ENCODE results near the gene MAN2B1. TPM values are rescaled to one million over a fixed set of nuclear protein-coding genes. Genes with fewer than 3 reads are reported as not detected.
A peak's percentile ranks its signal among the peaks of the same experiment; 100 is the strongest.

MAN2B1 gene
- total and polyA plus RNA-seq, 2 of the 13 experiments (the other 11 are each of a cell fraction or from before 2014, with no cell fraction given), result 23.6 to 23.8 TPM

DNA sequence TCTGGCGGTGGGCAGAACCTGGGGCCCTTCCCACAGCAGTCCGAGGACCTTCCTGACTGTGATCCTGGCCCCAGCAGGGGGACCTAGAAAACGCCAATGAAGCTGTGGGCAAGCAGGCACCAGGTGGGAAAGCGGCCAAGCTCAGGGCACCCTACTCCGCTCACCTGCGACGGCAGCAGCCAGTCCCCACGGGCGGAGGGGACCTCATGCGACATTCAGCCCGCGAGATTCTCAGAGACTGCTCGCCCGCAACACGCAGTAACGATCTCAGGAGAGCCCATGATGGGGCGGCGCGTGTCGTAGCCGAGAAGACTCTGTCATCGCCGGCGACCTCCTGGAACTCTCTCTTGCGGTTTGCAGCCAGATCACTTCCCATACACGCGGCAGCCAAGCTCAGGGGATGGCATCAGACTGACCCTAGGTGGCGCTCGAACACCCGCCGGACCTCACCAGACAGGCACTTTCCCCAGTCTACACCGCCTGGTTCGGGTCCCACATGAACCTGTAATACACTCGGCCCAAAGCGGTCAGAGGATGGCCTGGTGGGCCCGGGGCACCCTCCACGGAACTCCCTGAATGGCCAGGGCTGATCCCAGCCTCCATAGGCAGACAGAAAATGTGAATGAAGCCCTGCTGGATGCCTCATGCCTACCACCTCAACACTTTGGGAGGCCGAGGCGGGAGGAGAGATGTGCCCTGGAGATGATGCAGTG, 26.5 kb downstream of the MAN2B1 start (continued):
- TF ChIP-seq, protein P1, sequence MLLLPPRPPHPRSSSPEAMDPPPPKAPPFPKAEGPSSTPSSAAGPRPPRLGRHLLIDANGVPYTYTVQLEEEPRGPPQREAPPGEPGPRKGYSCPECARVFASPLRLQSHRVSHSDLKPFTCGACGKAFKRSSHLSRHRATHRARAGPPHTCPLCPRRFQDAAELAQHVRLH (CRISPR knock-in tag; IDR thresholded peaks at IDR 0.05; ENCODE audit: borderline replicate concordance, low read depth), result 0 out of 2 replicates have a peak, but pooled peaks have one; percentile 45
- TF ChIP-seq, protein P2, sequence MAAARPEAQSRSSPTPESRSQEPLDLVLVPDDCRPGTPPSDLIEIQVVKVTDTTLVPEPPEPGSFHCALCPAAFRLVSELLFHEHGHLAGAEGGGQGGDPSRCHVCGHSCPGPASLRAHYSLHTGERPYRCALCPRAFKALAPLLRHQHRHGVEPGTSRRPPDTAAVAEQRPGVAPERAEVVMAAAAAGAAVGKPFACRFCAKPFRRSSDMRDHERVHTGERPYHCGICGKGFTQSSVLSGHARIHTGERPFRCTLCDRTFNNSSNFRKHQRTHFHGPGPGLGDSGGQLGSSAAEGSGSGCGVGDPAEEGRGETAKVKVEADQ (CRISPR knock-in tag; IDR thresholded peaks at IDR 0.05; ENCODE audit: borderline replicate concordance), result no peak
- TF ChIP-seq ATF7-NPFF (CRISPR knock-in tag; IDR thresholded peaks at IDR 0.05; ENCODE audit: low read depth), result no peak
- TF ChIP-seq, protein P3, sequence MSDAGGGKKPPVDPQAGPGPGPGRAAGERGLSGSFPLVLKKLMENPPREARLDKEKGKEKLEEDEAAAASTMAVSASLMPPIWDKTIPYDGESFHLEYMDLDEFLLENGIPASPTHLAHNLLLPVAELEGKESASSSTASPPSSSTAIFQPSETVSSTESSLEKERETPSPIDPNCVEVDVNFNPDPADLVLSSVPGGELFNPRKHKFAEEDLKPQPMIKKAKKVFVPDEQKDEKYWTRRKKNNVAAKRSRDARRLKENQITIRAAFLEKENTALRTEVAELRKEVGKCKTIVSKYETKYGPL (CRISPR knock-in tag; IDR thresholded peaks at IDR 0.05), result no peak
- no peak for TF ChIP-seq ZNF878 (CRISPR knock-in tag; IDR thresholded peaks at IDR 0.05)
- TF ChIP-seq, protein P4, sequence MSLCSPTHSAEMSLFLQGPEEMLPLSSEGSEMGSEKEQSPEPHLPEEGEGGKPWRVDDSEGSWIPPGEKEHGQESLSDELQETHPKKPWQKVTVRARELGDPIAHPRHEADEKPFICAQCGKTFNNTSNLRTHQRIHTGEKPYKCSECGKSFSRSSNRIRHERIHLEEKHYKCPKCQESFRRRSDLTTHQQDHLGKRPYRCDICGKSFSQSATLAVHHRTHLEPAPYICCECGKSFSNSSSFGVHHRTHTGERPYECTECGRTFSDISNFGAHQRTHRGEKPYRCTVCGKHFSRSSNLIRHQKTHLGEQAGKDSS (CRISPR knock-in tag; IDR thresholded peaks at IDR 0.05; ENCODE audit: borderline replicate concordance, low read depth), result peak; percentile 21; the same call in 1 of the 2 replicates
- TF ChIP-seq, protein P5, sequence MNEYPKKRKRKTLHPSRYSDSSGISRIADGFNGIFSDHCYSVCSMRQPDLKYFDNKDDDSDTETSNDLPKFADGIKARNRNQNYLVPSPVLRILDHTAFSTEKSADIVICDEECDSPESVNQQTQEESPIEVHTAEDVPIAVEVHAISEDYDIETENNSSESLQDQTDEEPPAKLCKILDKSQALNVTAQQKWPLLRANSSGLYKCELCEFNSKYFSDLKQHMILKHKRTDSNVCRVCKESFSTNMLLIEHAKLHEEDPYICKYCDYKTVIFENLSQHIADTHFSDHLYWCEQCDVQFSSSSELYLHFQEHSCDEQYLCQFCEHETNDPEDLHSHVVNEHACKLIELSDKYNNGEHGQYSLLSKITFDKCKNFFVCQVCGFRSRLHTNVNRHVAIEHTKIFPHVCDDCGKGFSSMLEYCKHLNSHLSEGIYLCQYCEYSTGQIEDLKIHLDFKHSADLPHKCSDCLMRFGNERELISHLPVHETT (CRISPR knock-in tag; conservative IDR thresholded peaks at IDR 0.05), result no peak
- TF ChIP-seq, protein P6, sequence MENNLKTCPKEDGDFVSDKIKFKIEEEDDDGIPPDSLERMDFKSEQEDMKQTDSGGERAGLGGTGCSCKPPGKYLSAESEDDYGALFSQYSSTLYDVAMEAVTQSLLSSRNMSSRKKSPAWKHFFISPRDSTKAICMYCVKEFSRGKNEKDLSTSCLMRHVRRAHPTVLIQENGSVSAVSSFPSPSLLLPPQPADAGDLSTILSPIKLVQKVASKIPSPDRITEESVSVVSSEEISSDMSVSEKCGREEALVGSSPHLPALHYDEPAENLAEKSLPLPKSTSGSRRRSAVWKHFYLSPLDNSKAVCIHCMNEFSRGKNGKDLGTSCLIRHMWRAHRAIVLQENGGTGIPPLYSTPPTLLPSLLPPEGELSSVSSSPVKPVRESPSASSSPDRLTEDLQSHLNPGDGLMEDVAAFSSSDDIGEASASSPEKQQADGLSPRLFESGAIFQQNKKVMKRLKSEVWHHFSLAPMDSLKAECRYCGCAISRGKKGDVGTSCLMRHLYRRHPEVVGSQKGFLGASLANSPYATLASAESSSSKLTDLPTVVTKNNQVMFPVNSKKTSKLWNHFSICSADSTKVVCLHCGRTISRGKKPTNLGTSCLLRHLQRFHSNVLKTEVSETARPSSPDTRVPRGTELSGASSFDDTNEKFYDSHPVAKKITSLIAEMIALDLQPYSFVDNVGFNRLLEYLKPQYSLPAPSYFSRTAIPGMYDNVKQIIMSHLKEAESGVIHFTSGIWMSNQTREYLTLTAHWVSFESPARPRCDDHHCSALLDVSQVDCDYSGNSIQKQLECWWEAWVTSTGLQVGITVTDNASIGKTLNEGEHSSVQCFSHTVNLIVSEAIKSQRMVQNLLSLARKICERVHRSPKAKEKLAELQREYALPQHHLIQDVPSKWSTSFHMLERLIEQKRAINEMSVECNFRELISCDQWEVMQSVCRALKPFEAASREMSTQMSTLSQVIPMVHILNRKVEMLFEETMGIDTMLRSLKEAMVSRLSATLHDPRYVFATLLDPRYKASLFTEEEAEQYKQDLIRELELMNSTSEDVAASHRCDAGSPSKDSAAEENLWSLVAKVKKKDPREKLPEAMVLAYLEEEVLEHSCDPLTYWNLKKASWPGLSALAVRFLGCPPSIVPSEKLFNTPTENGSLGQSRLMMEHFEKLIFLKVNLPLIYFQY (CRISPR knock-in tag; IDR thresholded peaks at IDR 0.05; ENCODE audit: borderline replicate concordance), result no peak
- TF ChIP-seq CENPX (CRISPR knock-in tag; IDR thresholded peaks at IDR 0.05), result no peak
- no peak for TF ChIP-seq ZNF367 (CRISPR knock-in tag; IDR thresholded peaks at IDR 0.05; ENCODE audit: borderline replicate concordance)
- TF ChIP-seq CREM (IDR thresholded peaks at IDR 0.05), result no peak
- TF ChIP-seq CREM (CRISPR knock-in tag; IDR thresholded peaks at IDR 0.05), result no peak
- TF ChIP-seq CCDC6 (CRISPR knock-in tag; IDR thresholded peaks at IDR 0.05), result no peak
- TF ChIP-seq RCOR2 (CRISPR knock-in tag; IDR thresholded peaks at IDR 0.05), result no peak
- TF ChIP-seq, protein P7, sequence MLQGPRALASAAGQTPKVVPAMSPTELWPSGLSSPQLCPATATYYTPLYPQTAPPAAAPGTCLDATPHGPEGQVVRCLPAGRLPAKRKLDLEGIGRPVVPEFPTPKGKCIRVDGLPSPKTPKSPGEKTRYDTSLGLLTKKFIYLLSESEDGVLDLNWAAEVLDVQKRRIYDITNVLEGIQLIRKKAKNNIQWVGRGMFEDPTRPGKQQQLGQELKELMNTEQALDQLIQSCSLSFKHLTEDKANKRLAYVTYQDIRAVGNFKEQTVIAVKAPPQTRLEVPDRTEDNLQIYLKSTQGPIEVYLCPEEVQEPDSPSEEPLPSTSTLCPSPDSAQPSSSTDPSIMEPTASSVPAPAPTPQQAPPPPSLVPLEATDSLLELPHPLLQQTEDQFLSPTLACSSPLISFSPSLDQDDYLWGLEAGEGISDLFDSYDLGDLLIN (CRISPR knock-in tag; IDR thresholded peaks at IDR 0.05; ENCODE audit: borderline replicate concordance), result no peak
- TF ChIP-seq ZIK1 (CRISPR knock-in tag; IDR thresholded peaks at IDR 0.05; ENCODE audit: borderline replicate concordance, low read depth), result no peak
- TF ChIP-seq POLR2G (IDR thresholded peaks at IDR 0.05; ENCODE audit: low read depth, low read length), result no peak
- TF ChIP-seq BRCA1 (CRISPR knock-in tag; IDR thresholded peaks at IDR 0.05), result no peak
- TF ChIP-seq KDM3A (CRISPR knock-in tag; IDR thresholded peaks at IDR 0.05; ENCODE audit: low read depth), result 0 out of 2 replicates have a peak, but pooled peaks have one; percentile 51
- no peak for TF ChIP-seq SIN3B (IDR thresholded peaks at IDR 0.05; ENCODE audit: low read length)
- TF ChIP-seq ADNP (CRISPR knock-in tag; IDR thresholded peaks at IDR 0.05), result no peak

Measured in HepG2 (cell line).